Transverse colon (tissue), 4 donors: ENCODE results near the gene VPS41. TPM values are rescaled to one million over a fixed set of nuclear protein-coding genes. Genes with fewer than 3 reads are reported as not detected.

Experiments used
- total RNA-seq, 4 donors: library from RNA; depleted of rRNA; stranded (reverse); fragments of >200 nt; gene quantifications; one replicate each; pipeline ENCODE4 v1.1.0, GENCODE V29; 2016

Gene VPS41
- total RNA-seq, 4 donors from 2014 or later = 26.9 to 35.1 (median 29.2) TPM

Other genes starting within 250 kb of the VPS41 start
- gene POU6F2, start 68.7 kb upstream of the VPS41 start, total RNA-seq = under 1 TPM in 2 of 4 donors, not detected in 2; 0.48 to 0.82 TPM